Body of pancreas (tissue), 4 donors: ENCODE data around the gene GIPC2. TPM values are rescaled to one million over a fixed set of nuclear protein-coding genes. Genes with fewer than 3 reads are reported as not detected.

Experiments used
- ATAC-seq: fragments of 150-250 bp; one replicate; pipeline ENCODE4 v1.9.1; 2016
- DNase-seq, 4 donors: peaks; one replicate each; pipeline ENCODE4 v3.0.0-alpha.2; 2019
- H3K27ac ChIP-seq, 4 donors: fragments of 200-600 bp; sonication (generic); 1 replicate in 3 of 4; 2 replicates in 1 of 4; pipeline versions ENCODE4 v1.5.1 to v1.6.1; 2016 to 2019; ENCODE audit warnings: mild to moderate bottlenecking in 1 of 4, mixed read lengths in 1 of 4, moderate library complexity in 1 of 4
- H3K27me3 ChIP-seq, 2 donors: fragments of 200-600 bp; sonication (generic); one replicate each; pipeline ENCODE4 v1.6.0; 2016; ENCODE audit warnings: mild to moderate bottlenecking in 1 of 2
- H3K36me3 ChIP-seq, 2 donors: fragments of 200-600 bp; sonication (generic); replicated peaks in 1 of 2; 2 replicates each; pipeline ENCODE4 v1.5.1; 2016; ENCODE audit warnings: low read depth in 2 of 2; ENCODE audit not compliant: insufficient read depth in 1 of 2
- H3K4me1 ChIP-seq: fragments of 200-600 bp; sonication (generic); one replicate; pipeline ENCODE4 v1.6.0; 2016
- H3K4me3 ChIP-seq, 2 donors: fragments of 200-600 bp; sonication (generic); 1 replicate in 1 of 2; 2 replicates in 1 of 2; pipeline ENCODE4 v1.5.1; 2016 to 2019
- H3K9me3 ChIP-seq, 3 donors: fragments of 200-600 bp; sonication (generic); 1 replicate in 2 of 3; 2 replicates in 1 of 3; pipeline ENCODE4 v1.5.1; 2016
- CTCF ChIP-seq, 7 experiments: fragments of 450-650 bp in 4 of 7; fragments of 200-600 bp in 3 of 7; sonication (generic) in 3 of 7; IDR thresholded peaks; one replicate each; pipeline ENCODE4 v1.5.1; 2016 to 2019; ENCODE audit warnings: antibody characterized with exemption in 7 of 7
- POLR2A ChIP-seq, 3 donors: fragments of 450-650 bp; IDR thresholded peaks; one replicate each; pipeline ENCODE4 v1.6.1; 2016; ENCODE audit warnings: antibody characterized with exemption in 3 of 3, mild to moderate bottlenecking in 2 of 3
- WGBS, 2 donors: methylation state at CpG; one replicate each; pipeline ENCODE4 v1.1.5; 2017; 5-methylcytosine and 5-hydroxymethylcytosine counted together
- intact Hi-C: fragments of 100-400 bp; cut with DNase I; formaldehyde crosslinking; loops from one replicate; pipeline ENCODE4 v1.15.1; 2023
- total RNA-seq, 2 donors: library from RNA; depleted of rRNA; stranded (reverse); fragments of >200 nt; gene quantifications; one replicate each; pipeline ENCODE4 v1.1.0, GENCODE V29; 2016

Gene GIPC2
- total RNA-seq, 2 donors from 2014 or later: 19.2 to 20.1 TPM

GRCh38 chr1:78170859-78171258 is 125.1 kb downstream of the GIPC2 start:
- no peak for DNase-seq
- H3K4me1 ChIP-seq: no peaks in the 10 kb centered on the region
- no peaks in the 10 kb centered on the region for H3K36me3 ChIP-seq
- no peaks in the 10 kb centered on the region for H3K27me3 ChIP-seq
- no peak for ATAC-seq
- no peak overlapping the region for H3K27ac ChIP-seq
- no peaks in the 10 kb centered on the region for H3K9me3 ChIP-seq
- WGBS, 2 donors: 75 to 86% methylated on average over 2 of the region's 2 CpGs
- TF ChIP-seq CTCF (IDR thresholded peaks at IDR 0.05): no peak
- no peak for TF ChIP-seq POLR2A (IDR thresholded peaks at IDR 0.05)
- intact Hi-C loops: no loop called here
- H3K4me3 ChIP-seq: no peak overlapping the region

DNA sequence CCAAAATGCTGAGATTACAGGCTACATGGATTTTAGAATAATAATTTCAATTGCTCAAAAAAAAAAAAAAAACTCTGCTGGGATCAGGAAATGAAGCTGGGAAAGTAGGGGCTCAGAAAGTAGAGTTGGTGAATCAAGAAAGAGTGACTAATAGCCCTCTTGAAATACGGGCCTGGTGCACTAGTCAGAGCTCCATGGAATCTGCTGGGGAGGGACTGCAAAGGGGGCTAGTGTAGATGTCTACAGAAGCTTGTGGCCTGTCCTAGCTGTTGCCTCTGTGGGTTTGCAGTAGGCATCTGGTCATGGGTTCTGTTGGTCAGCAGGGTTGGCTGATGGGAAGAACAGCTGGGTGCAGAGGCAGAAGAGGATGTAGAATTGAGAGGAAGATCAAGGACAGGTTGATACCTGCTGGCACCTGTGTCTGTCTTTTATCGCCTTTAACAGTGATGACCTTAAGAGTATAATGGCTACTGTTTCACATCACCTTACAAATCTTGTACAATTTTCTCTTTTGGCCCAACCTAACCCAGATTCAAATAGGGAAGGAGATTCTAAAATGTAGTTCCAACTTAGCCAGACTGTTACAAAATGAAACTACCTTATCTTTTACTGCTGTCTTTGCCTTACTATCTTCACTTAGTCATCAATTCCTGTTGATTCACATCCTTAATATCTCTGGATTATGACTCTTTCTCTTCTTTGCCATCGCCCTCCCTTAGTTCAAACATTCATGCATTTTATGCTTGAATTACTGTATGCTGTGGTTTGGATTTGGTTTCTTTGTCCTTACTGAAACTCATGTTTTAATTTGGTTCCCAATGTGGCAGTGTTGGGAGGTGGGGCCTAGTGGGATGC is 126.2 kb downstream of the GIPC2 start:
- Histone ChIP-seq H3K4me1 (no peaks in the 10 kb centered on the region), H3K27ac (no peak overlapping the region), H3K9me3 (no peaks in the 10 kb centered on the region), H3K36me3 (no peaks in the 10 kb centered on the region), H3K4me3 (no peak overlapping the region), H3K27me3 (no peaks in the 10 kb centered on the region)
- ATAC-seq (no peak), DNase-seq (no peak)
- intact Hi-C loops: no loop called here
- WGBS, 2 donors: 92 to 98% methylated on average over 3 of the region's 3 CpGs
- TF ChIP-seq POLR2A (IDR thresholded peaks at IDR 0.05): no peak

GRCh38 chr1:78176448-78176847 is 130.7 kb downstream of the GIPC2 start:
- Histone ChIP-seq H3K27me3 (no peaks in the 10 kb centered on the region), H3K36me3 (no peaks in the 10 kb centered on the region), H3K4me3 (no peak overlapping the region), H3K4me1 (no peaks in the 10 kb centered on the region), H3K9me3 (no peaks in the 10 kb centered on the region), H3K27ac (no peak overlapping the region)
- TF ChIP-seq CTCF (IDR thresholded peaks at IDR 0.05): no peak
- TF ChIP-seq POLR2A (IDR thresholded peaks at IDR 0.05): no peak
- intact Hi-C loops: no loop called here
- WGBS, 2 donors: 65 to 70% methylated on average over 3 of the region's 3 CpGs
- ATAC-seq (no peak), DNase-seq (peak in 3 of 4 donors; percentile 12 to 17 (median 15))

DNA sequence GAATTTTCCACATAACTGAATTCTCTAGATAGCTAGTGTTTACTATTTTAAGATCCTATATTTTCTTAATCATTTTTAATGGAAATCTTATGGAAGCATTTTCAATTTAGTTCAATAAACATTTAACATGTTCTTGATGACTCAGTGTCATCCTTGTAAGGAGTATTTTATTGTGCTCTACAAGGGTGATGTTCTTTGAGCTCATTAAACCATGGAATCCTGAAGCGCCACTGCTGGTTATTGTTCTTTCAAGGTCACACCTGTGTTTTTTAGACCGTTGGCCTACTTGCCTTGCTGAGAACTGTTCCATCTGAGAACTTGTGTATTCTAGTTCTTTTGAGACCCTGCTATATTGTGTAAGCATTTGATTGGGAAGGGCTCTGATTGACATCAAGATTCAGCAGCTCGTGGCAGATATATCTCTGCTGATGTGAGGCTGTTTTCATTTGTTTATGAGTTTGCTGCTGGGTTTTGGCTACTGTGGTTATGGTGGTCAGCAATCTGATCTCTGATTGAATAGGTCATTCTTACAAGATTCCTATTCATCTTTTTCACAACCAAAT is 132.0 kb downstream of the GIPC2 start:
- intact Hi-C loops: no loop called here
- no peaks in the 10 kb centered on the region for H3K9me3 ChIP-seq
- H3K27me3 ChIP-seq: no peaks in the 10 kb centered on the region
- TF ChIP-seq POLR2A (IDR thresholded peaks at IDR 0.05): no peak
- TF ChIP-seq CTCF (IDR thresholded peaks at IDR 0.05): no peak
- H3K4me3 ChIP-seq: no peak overlapping the region
- no peaks in the 10 kb centered on the region for H3K36me3 ChIP-seq
- no peaks in the 10 kb centered on the region for H3K4me1 ChIP-seq
- ATAC-seq (no peak), DNase-seq (no peak)
- no peak overlapping the region for H3K27ac ChIP-seq
- WGBS, 2 donors: 60 to 70% methylated on average over 3 of the region's 3 CpGs

GRCh38 chr1:78178816-78179215 is 133.1 kb downstream of the GIPC2 start:
- no peaks in the 10 kb centered on the region for H3K9me3 ChIP-seq
- H3K27me3 ChIP-seq: no peaks in the 10 kb centered on the region
- TF ChIP-seq POLR2A (IDR thresholded peaks at IDR 0.05) (no peak), CTCF (IDR thresholded peaks at IDR 0.05) (no peak)
- H3K4me1 ChIP-seq: no peaks in the 10 kb centered on the region
- DNase-seq (no peak), ATAC-seq (no peak)
- 78 to 82% methylated on average over 4 of the region's 4 CpGs for WGBS, 2 donors
- H3K27ac ChIP-seq: no peak overlapping the region
- intact Hi-C loops: no loop called here
- H3K4me3 ChIP-seq: no peak overlapping the region
- H3K36me3 ChIP-seq: no peaks in the 10 kb centered on the region
